Fibroblast of pulmonary artery (primary cell): ENCODE measurements around the gene OTOR.
A peak's percentile ranks its signal among the peaks of the same experiment; 100 is the strongest.

ENCODE experiments used
- DNase-seq: peaks from one replicate; pipeline ENCODE4 v3.0.0-alpha.2; 2010; ENCODE audit warnings: low read depth
- H3K4me3 ChIP-seq: replicated peaks from 2 replicates; pipeline ENCODE4 v1.5.1; 2011; ENCODE audit warnings: low read depth, mild to moderate bottlenecking, control low read depth, low read length, moderate library complexity
- TF ChIP-seq, protein P1 (sequence below): IDR thresholded peaks from 2 replicates; pipeline ENCODE4 v1.5.1; 2011; ENCODE audit warnings: mild to moderate bottlenecking, control low read depth, low read length, inconsistent platforms; ENCODE audit errors: missing control alignments

OTOR gene

DNA sequence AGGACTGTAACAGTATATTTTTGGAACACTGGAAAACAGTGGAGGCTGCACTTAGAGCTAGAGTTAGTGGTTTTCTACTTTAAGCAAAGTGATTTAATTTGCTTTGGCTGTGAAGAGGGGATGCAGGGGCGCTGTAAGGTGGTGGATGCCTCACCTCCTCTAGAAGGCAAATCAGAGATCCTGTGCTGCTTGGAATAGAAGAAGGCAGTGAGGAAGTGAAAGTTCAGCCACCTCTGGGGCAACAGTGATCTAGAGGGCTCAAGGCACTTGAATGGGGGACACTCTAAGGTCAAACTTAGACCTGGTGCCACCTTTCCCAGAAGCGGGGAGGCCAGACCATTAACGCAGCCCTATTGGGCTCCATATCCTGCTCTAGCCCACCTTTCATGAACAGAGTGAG is 37.4 kb upstream of the OTOR start:
- TF ChIP-seq, protein P1, sequence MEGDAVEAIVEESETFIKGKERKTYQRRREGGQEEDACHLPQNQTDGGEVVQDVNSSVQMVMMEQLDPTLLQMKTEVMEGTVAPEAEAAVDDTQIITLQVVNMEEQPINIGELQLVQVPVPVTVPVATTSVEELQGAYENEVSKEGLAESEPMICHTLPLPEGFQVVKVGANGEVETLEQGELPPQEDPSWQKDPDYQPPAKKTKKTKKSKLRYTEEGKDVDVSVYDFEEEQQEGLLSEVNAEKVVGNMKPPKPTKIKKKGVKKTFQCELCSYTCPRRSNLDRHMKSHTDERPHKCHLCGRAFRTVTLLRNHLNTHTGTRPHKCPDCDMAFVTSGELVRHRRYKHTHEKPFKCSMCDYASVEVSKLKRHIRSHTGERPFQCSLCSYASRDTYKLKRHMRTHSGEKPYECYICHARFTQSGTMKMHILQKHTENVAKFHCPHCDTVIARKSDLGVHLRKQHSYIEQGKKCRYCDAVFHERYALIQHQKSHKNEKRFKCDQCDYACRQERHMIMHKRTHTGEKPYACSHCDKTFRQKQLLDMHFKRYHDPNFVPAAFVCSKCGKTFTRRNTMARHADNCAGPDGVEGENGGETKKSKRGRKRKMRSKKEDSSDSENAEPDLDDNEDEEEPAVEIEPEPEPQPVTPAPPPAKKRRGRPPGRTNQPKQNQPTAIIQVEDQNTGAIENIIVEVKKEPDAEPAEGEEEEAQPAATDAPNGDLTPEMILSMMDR = no peak
- no peak overlapping the region for H3K4me3 ChIP-seq
- no peak for DNase-seq

DNA sequence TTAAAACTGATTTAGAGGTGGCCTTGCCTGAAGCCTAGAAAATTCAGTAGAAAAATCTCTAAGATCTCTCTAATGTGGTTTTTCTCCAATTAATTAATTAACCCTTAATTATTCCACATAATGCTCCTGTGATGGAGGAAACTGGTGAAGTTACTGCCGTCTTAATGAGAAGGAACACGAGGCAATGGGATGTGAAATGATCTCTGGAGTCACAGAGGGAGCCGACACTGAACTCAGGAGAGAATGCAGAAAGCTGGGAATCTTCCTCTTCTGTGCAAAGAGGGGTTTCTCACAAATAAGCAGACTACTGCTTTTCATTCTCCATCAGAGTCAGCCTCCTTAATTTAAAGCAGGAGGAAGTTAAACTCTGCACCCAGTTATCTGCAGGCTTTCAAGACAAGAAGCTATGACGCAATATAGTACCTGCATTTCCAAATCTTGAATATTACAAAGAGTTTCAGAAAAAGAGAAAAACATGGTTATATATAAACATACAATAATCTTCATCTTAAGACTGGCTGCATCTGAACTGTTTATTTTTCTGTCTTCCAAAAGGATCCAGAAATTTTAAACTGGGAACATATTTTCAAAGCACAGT is 36.4 kb upstream of the OTOR start:
- peak; percentile 2 for DNase-seq
- TF ChIP-seq, protein P1 = no peak
- H3K4me3 ChIP-seq = no peak overlapping the region

DNA sequence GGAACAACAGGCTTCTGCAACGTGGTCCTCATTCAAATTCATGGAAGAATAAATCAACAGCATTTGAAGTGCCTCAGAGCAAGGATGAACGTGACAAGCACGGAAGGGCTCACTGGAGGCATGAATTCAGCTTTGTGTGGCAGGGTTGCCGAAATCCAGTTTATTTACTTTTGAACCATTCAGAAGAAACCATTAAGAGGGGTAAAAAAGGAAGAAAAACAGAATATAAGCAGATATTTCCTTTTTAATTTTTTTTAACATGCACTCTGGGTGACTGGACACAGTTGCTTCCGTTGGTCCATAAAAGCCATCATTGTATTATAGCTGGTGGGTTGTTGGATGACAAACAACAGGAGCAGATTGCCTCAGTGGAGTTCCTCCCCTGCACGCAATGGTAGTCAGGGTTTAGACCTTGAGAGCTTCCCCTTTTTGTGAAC is 35.6 kb upstream of the OTOR start:
- DNase-seq = no peak
- TF ChIP-seq, protein P1 = no peak
- no peak overlapping the region for H3K4me3 ChIP-seq

DNA sequence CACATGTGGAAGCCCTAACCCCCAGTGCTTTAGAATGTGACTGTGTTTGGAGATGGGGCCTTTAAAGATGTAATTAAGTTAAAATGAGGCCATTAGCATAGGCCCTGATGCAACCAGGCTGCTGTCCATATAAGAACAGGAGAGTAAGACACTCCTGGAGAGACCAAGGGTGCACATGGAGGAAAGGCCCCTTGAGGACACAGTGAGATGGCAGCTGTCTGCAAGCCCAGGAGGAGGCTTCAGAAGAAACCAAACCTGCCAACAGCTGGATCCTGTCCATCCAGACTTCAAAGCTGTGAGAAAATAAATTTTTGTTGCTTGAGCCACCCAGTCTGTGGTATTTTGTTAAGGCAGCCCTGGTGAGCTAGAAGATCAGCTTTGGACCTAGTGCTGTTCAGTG is 35.1 kb upstream of the OTOR start:
- H3K4me3 ChIP-seq = no peak overlapping the region
- no peak for DNase-seq
- TF ChIP-seq, protein P1 = no peak

DNA sequence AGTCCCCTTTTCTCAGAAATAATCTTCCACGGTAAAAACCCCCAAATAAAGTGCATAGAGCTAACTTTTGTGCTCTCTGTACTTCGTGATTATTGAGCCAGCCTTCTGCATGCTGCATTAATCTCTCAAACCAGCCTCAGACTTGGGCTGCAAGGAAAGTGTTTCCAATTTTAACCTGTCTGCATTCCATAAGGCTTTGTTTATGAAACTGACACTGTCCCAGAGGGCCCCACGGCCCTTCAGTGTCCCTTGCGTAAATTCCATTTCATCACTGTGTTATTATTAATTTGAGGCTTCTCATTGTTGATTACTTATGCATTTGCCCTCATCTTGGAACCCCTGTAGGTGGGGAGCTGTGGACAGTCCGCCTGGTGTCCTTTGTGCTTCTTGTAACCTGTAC is 33.9 kb upstream of the OTOR start:
- no peak for DNase-seq
- no peak overlapping the region for H3K4me3 ChIP-seq
- TF ChIP-seq, protein P1 = no peak

DNA sequence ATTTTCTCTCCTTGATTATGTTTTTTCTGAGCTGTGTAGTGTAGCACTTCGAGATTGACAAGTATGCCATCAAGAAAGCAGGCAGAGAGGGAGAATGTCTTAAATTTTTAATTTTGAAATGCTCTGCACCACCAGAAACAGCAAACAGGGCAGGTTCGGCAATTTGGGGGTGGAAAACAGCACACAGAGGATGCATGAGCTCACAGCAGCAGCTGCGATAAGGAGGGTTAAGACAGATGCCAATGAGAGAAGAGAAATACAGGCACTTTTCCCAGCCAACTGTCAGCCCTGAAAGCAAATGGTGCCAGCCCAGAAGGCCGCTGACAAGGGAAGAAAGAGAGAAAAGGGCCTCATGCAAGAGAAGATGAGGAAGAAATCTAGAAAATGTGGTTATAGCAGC is 33.4 kb upstream of the OTOR start:
- TF ChIP-seq, protein P1 = no peak
- DNase-seq = no peak
- H3K4me3 ChIP-seq = no peak overlapping the region

DNA sequence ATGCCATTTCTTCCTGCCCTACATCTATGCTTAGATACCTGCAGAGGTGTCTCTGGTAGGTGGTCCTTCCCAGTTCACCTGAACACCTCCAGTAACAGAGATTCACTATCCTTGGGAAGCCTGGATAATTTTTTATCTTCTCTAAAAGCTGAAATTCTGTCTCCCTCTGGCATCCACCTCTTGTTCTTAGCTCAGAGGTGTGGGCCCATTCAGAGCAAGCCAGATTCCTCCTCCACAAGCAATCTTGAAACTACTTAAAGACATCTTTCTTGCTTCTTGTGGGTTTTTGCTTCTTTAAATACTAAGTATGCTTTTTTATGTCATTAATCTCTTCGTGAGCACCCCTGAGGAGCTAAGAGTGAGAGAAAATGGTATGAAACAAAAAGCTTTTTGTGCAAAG is 28.7 kb upstream of the OTOR start:
- no peak for DNase-seq
- H3K4me3 ChIP-seq = no peak overlapping the region
- TF ChIP-seq, protein P1 = no peak
